Endodermal cell (in vitro differentiated cells): Measurements from ENCODE around the gene LSM6. TPM values are rescaled to one million over a fixed set of nuclear protein-coding genes. Genes with fewer than 3 reads are reported as not detected.

Experiments used
- DNase-seq: peaks from one replicate; pipeline ENCODE4 v3.0.0-alpha.2; 2017
- H3K27ac ChIP-seq: 2 replicates; pipeline ENCODE4 v1.5.1; 2013; ENCODE audit warnings: mild to moderate bottlenecking, low read depth, low read length, moderate library complexity
- H3K27me3 ChIP-seq: 2 replicates; pipeline ENCODE4 v1.6.1; 2013; ENCODE audit warnings: mild to moderate bottlenecking, low read length, moderate library complexity; ENCODE audit not compliant: insufficient read depth, control insufficient read depth, poor library complexity, severe bottlenecking
- H3K36me3 ChIP-seq: 2 replicates; pipeline ENCODE4 v1.7.0; 2013; ENCODE audit warnings: mild to moderate bottlenecking, low read length, moderate library complexity; ENCODE audit not compliant: control insufficient read depth, insufficient read depth
- H3K4me1 ChIP-seq: one replicate; pipeline ENCODE4 v1.7.0; 2013; ENCODE audit warnings: low read length; ENCODE audit not compliant: control insufficient read depth, insufficient read depth
- H3K4me3 ChIP-seq: 2 replicates; pipeline ENCODE4 v1.5.1; 2013; ENCODE audit warnings: mild to moderate bottlenecking, low read length, moderate library complexity
- H3K9ac ChIP-seq: 2 replicates; pipeline ENCODE4 v1.6.1; 2013; ENCODE audit warnings: mild to moderate bottlenecking, low read length, moderate library complexity; ENCODE audit not compliant: poor library complexity, severe bottlenecking; ENCODE audit errors: extremely low read depth
- H3K9me3 ChIP-seq: 2 replicates; pipeline ENCODE4 v1.6.1; 2013; ENCODE audit warnings: mild to moderate bottlenecking, low read length, moderate library complexity; ENCODE audit not compliant: control insufficient read depth
- H3K27ac Mint-ChIP-seq: 2 replicates; pipeline ENCODE4 v1.8.0; 2020; ENCODE audit warnings: mixed read lengths
- H3K27me3 Mint-ChIP-seq: 2 replicates; pipeline ENCODE4 v1.8.0; 2021; ENCODE audit warnings: mild to moderate bottlenecking, mixed read lengths; ENCODE audit not compliant: insufficient read depth
- H3K36me3 Mint-ChIP-seq: 2 replicates; pipeline ENCODE4 v1.8.0; 2020; ENCODE audit warnings: low read depth, mixed read lengths
- H3K4me1 Mint-ChIP-seq: 2 replicates; pipeline ENCODE4 v1.8.0; 2020; ENCODE audit warnings: mixed read lengths
- H3K4me3 Mint-ChIP-seq: 2 replicates; pipeline ENCODE4 v1.8.0; 2020; ENCODE audit warnings: mild to moderate bottlenecking, moderate library complexity, mixed read lengths
- H3K9me3 Mint-ChIP-seq: 2 replicates; pipeline ENCODE4 v1.8.0; 2020; ENCODE audit warnings: mild to moderate bottlenecking, mixed read lengths
- WGBS, 2 experiments: methylation state at CpG; one replicate each; pipeline versions ENCODE4 v1.1.5 to v1.1.7; 2013; ENCODE audit warnings: missing lambda C conversion rate in 2 of 2, mixed read lengths in 1 of 2; ENCODE audit not compliant: insufficient coverage in 1 of 2, insufficient read length in 1 of 2; 5-methylcytosine and 5-hydroxymethylcytosine counted together
- total RNA-seq, 2 donors: library from RNA; stranded (reverse); fragmentation: NEBNext Ultra II Directional in 1 of 2; extraction: Animal tissue kit (Norgen Biotek cat#: 25700) in 1 of 2; gene quantifications; 2 replicates in 1 of 2; 3 replicates in 1 of 2; pipeline ENCODE4 v1.2.1, GENCODE V29; 2021
- TF ChIP-seq, protein P1 (sequence below): fragments of 200-600 bp; sonication (generic); conservative IDR thresholded peaks from 2 replicates; pipeline ENCODE4 v1.5.0; 2021; ENCODE audit warnings: antibody characterized with exemption, mild to moderate bottlenecking

The LSM6 gene
- total RNA-seq, 2 donors from 2014 or later, result 59.6 to 83.8 TPM

DNA sequence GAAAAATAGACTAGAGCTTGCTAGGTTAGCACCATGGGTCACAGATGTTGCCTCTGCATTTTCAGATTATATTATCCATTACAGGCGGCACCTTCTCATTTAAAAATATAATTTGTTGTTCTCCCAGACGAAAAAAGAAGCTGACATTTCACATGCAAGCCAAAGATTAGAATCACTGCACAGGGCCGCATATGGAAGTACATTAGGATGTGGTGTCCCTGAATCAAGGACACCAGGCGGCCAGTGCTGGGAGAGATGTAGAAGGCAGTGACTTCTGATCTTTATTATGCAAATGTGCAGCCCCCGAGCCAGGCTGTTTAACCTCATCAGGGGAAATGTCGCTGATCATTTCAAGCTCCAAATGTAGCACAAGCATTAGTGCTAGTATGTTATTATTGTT, 61.6 kb downstream of the LSM6 start:
- Histone ChIP-seq H3K9ac (no peak overlapping the region), H3K27ac (no peak overlapping the region), H3K4me1 (no peaks in the 10 kb centered on the region), H3K36me3 (no peaks in the 10 kb centered on the region), H3K27me3 (no peaks in the 10 kb centered on the region), H3K9me3 (peaks cover 1% of the 10 kb centered on the region), H3K4me3 (no peak overlapping the region)
- TF ChIP-seq, protein P1, sequence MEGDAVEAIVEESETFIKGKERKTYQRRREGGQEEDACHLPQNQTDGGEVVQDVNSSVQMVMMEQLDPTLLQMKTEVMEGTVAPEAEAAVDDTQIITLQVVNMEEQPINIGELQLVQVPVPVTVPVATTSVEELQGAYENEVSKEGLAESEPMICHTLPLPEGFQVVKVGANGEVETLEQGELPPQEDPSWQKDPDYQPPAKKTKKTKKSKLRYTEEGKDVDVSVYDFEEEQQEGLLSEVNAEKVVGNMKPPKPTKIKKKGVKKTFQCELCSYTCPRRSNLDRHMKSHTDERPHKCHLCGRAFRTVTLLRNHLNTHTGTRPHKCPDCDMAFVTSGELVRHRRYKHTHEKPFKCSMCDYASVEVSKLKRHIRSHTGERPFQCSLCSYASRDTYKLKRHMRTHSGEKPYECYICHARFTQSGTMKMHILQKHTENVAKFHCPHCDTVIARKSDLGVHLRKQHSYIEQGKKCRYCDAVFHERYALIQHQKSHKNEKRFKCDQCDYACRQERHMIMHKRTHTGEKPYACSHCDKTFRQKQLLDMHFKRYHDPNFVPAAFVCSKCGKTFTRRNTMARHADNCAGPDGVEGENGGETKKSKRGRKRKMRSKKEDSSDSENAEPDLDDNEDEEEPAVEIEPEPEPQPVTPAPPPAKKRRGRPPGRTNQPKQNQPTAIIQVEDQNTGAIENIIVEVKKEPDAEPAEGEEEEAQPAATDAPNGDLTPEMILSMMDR, result no peak
- Mint-ChIP-seq H3K4me1 (peaks cover 2% of the 10 kb centered on the region), H3K36me3 (no peaks in the 10 kb centered on the region), H3K27me3 (no peaks in the 10 kb centered on the region), H3K27ac (no peak overlapping the region), H3K4me3 (no peak overlapping the region), H3K9me3 (peaks cover 6% of the 10 kb centered on the region)
- 83 to 89% methylated on average over 3 to 6 of the region's 6 CpGs for WGBS, 2 experiments
- no peak for DNase-seq

DNA sequence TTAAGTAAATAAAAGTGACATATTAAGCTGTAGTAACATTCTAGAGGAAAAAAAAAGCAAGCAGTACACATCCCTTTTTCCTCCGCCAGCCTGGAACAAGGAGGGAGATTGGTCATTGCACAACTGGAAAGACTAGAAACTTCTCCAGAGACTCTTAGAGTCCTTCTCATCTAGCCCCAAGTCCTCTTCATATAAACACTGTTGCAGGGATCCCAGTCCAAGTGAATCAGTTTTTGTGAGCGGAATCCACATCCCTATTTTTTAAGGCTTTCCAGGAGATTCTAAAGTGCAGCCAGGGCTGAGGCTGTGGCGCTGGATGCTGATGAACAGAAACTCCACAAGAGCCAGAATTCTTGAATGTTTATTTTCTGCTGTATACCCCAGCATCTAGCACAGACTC, 62.6 kb downstream of the LSM6 start:
- Histone ChIP-seq H3K27me3 (no peaks in the 10 kb centered on the region), H3K36me3 (no peaks in the 10 kb centered on the region), H3K4me3 (no peak overlapping the region), H3K9me3 (no peaks in the 10 kb centered on the region), H3K27ac (no peak overlapping the region), H3K9ac (no peak overlapping the region), H3K4me1 (no peaks in the 10 kb centered on the region)
- WGBS, 2 experiments, result 94% methylated on average over 3 of the region's 3 CpGs; no CpG with 5 or more reads in 1 of the 2 experiments
- Mint-ChIP-seq H3K36me3 (no peaks in the 10 kb centered on the region), H3K9me3 (no peaks in the 10 kb centered on the region), H3K4me3 (no peak overlapping the region), H3K27ac (no peak overlapping the region), H3K4me1 (peaks cover 2% of the 10 kb centered on the region), H3K27me3 (no peaks in the 10 kb centered on the region)
- DNase-seq, result no peak
- TF ChIP-seq, protein P1, result no peak

Other genes starting within 250 kb of the LSM6 start
- 10 to 100 TPM; 33.0 to 34.9 TPM for gene ZNF827, start 236.9 kb upstream of the LSM6 start, total RNA-seq
- under 1 TPM in 1 of 2 donors, not detected in 1; 0.13 TPM for gene REELD1, start 38.8 kb downstream of the LSM6 start, total RNA-seq